ENCODE results near the gene PCSK1N.
"Not testable (repeated sequence)": the region's sequence is repeated elsewhere in the genome, so short reads cannot be mapped to it uniquely, and the experiment has no call there.

PCSK1N gene

GRCh38 chrX:48835524-48836329, at the start of gene PCSK1N:
PCSK1N (minus strand) TSS chrX:48835610; CDS start chrX:48835532, 78 bp downstream.
- DNase-seq (ENCODE audit: low spot score) = no peak
- TF ChIP-seq CTCF (IDR thresholded peaks at IDR 0.05; ENCODE audit: borderline replicate concordance, control extremely low read depth, extremely low read depth, insufficient read depth, missing control alignments) = no peak
- in situ Hi-C loops (cut with MboI; ENCODE audit: low sequenced_read_pairs, unreplicated experiment) = no loop called here

GRCh38 chrX:48883729-48884128, 48.3 kb upstream of the PCSK1N start:
- no peak for DNase-seq (ENCODE audit: low spot score)
- TF ChIP-seq CTCF (IDR thresholded peaks at IDR 0.05; ENCODE audit: borderline replicate concordance, control extremely low read depth, extremely low read depth, insufficient read depth, missing control alignments) = no peak
- in situ Hi-C loops (cut with MboI; ENCODE audit: low sequenced_read_pairs, unreplicated experiment) = no loop called here

GRCh38 chrX:48876944-48877343, 41.5 kb upstream of the PCSK1N start:
- in situ Hi-C loops (cut with MboI; ENCODE audit: low sequenced_read_pairs, unreplicated experiment); DNase-seq (ENCODE audit: low spot score): not testable (repeated sequence)

- in situ Hi-C loops (cut with MboI; ENCODE audit: low sequenced_read_pairs, unreplicated experiment); DNase-seq (ENCODE audit: low spot score): not testable (repeated sequence)
These were observed 36.6 kb upstream of the PCSK1N start for GRCh38 chrX:48872017-48872416.

GRCh38 chrX:48864210-48864609, 28.8 kb upstream of the PCSK1N start:
- TF ChIP-seq CTCF (IDR thresholded peaks at IDR 0.05; ENCODE audit: borderline replicate concordance, control extremely low read depth, extremely low read depth, insufficient read depth, missing control alignments) = no peak
- in situ Hi-C loops (cut with MboI; ENCODE audit: low sequenced_read_pairs, unreplicated experiment) = no loop called here
- no peak for DNase-seq (ENCODE audit: low spot score)

GRCh38 chrX:48854898-48855297, 19.5 kb upstream of the PCSK1N start:
- DNase-seq (ENCODE audit: low spot score) = no peak
- no peak for TF ChIP-seq CTCF (IDR thresholded peaks at IDR 0.05; ENCODE audit: borderline replicate concordance, control extremely low read depth, extremely low read depth, insufficient read depth, missing control alignments)
- in situ Hi-C loops (cut with MboI; ENCODE audit: low sequenced_read_pairs, unreplicated experiment) = no loop called here

- DNase-seq (ENCODE audit: low spot score); in situ Hi-C loops (cut with MboI; ENCODE audit: low sequenced_read_pairs, unreplicated experiment): not testable (repeated sequence)
These were observed 18.9 kb upstream of the PCSK1N start for GRCh38 chrX:48854121-48854804.

- in situ Hi-C loops (cut with MboI; ENCODE audit: low sequenced_read_pairs, unreplicated experiment); DNase-seq (ENCODE audit: low spot score): not testable (repeated sequence)
These were observed 18.1 kb upstream of the PCSK1N start for GRCh38 chrX:48853494-48853893.

Measured in GM13976 (cell line).